GM03348 (cell line): ENCODE data around the gene YWHAG.
"Not testable (repeated sequence)": the region's sequence is repeated elsewhere in the genome, so short reads cannot be mapped to it uniquely, and the experiment has no call there.

Source experiments
- DNase-seq: peaks from one replicate; pipeline ENCODE4 v3.0.0; 2012; ENCODE audit warnings: low spot score

The YWHAG gene

GRCh38 chr7:76318488-76319353 is 40.1 kb downstream of the YWHAG start:
- DNase-seq, result peak; percentile 91

GRCh38 chr7:76317782-76318487 is 40.9 kb downstream of the YWHAG start:
- peak; percentile 99 for DNase-seq

DNA sequence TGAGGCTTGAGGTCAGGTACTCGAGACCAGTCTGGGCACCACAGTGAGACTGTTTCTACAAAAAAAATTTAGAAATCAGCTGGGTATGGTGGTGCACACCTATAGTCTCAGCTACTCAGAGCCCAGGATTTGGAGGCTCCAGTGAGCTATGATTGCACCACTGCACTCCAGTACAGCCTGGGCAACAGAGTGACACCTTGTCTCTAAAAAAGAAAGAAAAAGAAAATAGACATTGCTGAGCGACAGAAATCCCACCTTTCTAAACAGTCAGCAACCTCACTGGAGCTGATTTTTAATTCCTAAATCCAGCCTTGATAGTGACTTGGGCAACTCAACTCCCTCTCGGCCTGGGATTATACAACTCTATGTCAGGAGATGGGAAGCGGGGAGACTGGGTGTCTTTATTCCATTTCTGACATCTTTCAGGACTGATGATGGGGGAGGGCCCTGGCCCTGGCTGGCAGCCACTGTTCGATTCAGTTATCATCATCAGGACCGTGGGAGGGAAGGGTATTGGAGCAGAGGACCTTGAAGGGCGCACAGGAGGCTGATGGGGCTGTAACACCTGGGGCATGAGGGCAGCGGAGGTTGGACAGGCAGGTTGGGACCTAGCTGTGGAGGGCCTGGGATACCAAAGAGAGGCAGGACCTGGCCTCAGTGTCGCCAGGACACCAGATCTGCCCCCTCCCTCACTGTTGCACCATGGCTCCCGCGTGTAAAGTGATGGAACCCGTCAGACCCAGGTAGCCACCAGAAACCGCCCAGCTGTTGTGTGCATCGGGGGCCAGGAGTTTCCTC is 41.6 kb downstream of the YWHAG start:
- DNase-seq, result no peak

DNA sequence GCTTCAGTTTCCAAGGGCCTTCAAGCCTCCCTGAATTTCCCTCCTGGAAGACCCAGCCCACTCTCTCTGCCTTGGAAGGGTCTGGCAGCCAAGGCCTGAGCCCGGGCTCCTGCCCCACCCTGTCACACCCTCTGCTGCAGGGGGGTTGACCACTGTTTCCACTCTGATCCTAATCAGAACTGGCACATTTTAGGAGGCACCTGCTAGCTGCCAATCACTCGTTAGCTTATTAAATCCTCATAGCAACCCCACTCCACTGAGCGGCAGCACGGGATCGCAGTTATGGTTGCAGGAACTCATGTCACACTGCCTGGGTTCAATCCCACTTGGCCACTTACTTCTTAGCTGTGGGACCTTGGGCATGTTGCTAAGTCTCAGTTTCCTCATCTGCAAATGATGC is 43.4 kb downstream of the YWHAG start:
- no peak for DNase-seq

- not testable (repeated sequence) for DNase-seq
Observed at GRCh38 chr7:76314740-76315139, 44.1 kb downstream of the YWHAG start.

DNA sequence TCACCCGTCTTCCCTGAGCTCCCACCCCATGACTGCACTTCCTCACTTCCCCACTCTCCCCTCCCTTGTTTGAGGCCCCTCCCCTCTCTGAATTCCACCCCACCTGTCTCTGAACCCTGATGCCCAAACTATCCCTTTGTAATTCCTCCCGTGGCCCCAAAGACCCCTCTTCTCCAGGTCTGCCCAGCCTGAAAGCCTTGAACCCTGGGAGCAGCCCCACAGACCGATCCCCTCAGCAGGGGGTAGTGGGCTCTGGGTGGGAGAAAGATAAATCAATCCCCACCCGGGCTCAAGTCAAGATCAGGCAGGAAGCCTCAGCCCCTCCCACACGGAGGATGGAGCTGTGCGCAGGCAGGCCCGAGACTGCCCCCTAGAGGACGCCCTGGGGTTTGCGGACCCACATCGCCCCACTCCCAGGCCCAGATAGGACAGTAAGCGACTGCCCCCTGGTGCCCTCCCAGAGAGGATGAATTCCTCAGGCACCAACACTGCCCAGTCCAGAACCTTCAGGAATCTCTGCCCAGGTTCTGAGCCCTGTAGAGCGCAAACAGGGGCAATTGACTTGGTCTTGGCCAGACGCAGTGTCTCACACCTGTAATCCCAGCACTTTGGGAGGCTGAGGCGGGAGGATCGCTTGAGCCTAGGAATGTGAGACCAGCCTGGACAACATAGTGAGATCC is 44.6 kb downstream of the YWHAG start:
- peak; percentile 95 for DNase-seq

DNA sequence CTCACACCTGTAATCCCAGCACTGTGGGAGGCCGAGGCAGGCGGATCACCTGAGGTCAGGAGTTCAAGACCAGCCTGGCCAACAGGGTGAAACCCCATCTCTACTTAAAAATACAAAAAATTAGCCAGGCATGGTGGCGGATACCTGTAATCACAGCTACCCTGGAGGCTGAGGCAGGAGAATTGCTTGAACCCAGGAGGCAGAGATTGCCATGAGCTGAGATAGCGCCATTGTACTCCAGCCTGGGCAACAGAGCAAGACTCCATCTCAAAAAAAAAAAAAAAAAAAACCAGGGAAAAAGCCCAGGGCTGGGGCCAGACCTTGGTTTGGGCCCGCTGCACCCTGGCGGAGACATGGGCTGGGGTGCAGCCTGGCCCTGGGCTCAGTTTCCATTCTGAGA is 47.0 kb downstream of the YWHAG start:
- not testable (repeated sequence) for DNase-seq

- no peak for DNase-seq
Observed at GRCh38 chr7:76310102-76310957, 48.5 kb downstream of the YWHAG start.

DNA sequence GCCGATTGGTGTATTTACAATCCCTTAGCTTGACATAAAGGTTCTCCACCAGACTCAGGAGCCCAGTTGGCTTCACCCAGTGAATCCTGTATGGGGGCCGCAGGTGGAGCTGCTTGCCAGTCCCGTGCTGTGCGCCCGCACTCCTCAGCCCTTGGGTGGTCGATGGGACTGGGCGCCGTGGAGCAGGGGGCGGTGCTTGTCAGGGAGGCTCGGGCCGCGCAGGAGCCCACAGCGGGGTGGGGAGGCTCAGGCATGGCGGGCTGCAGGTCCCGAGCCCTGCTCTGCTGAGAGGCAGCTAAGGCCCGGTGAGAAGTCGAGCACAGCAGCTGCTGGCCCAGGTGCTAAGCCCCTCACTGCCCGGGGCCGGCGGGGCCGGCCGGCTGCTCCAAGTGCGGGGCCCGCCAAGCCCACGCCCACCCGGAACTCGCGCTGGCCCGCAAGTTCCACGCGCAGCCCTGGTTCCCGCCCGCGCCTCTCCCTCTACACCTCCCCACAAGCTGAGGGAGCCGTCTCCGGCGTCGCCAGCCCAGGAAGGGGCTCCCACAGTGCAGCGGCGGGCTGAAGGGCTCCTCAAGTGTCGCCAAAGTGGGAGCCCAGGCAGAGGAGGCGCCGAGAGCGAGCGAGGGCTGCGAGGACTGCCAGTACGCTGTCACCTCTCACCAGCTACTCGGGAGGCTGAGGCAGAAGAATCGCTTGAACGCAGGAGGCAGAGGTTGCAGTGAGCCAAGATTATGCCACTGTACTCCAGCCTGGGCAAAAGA is 49.3 kb downstream of the YWHAG start:
- DNase-seq, result not testable (repeated sequence)

DNA sequence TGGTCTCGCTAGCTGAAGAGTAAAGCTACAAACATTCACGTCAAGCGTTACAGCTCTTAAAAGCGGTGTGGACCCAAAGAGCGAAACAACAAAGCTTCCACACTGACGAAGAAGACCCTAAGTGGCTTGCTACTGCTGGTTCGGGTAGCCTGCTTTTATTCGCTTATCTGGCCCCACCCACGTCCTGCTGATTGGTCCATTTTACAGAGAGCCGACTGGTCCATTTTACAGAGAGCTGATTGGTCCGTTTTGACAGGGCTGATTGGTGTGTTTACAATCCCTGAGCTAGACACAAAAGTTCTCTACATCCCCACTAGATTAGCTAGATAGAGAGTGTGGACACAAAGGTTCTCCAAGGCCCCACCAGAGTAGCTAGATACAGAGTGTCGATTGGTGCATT is 49.9 kb downstream of the YWHAG start:
- DNase-seq, result not testable (repeated sequence)

- DNase-seq, result peak; percentile 22
Observed at GRCh38 chr7:76304888-76305375, 53.9 kb downstream of the YWHAG start.

GRCh38 chr7:76303202-76304147 is 55.3 kb downstream of the YWHAG start:
- DNase-seq, result peak; percentile 94

GRCh38 chr7:76302347-76303201 is 56.2 kb downstream of the YWHAG start, which contains the start of gene HSPB1:
TSS of gene HSPB1 (plus strand) at chr7:76302673. CDS start at chr7:76302713, 40 bp downstream.
- DNase-seq, result peak; percentile 94

- DNase-seq, result no peak
Observed at GRCh38 chr7:76301000-76301399, 57.8 kb downstream of the YWHAG start.

GRCh38 chr7:76300166-76300731 is 58.5 kb downstream of the YWHAG start:
- no peak for DNase-seq

DNA sequence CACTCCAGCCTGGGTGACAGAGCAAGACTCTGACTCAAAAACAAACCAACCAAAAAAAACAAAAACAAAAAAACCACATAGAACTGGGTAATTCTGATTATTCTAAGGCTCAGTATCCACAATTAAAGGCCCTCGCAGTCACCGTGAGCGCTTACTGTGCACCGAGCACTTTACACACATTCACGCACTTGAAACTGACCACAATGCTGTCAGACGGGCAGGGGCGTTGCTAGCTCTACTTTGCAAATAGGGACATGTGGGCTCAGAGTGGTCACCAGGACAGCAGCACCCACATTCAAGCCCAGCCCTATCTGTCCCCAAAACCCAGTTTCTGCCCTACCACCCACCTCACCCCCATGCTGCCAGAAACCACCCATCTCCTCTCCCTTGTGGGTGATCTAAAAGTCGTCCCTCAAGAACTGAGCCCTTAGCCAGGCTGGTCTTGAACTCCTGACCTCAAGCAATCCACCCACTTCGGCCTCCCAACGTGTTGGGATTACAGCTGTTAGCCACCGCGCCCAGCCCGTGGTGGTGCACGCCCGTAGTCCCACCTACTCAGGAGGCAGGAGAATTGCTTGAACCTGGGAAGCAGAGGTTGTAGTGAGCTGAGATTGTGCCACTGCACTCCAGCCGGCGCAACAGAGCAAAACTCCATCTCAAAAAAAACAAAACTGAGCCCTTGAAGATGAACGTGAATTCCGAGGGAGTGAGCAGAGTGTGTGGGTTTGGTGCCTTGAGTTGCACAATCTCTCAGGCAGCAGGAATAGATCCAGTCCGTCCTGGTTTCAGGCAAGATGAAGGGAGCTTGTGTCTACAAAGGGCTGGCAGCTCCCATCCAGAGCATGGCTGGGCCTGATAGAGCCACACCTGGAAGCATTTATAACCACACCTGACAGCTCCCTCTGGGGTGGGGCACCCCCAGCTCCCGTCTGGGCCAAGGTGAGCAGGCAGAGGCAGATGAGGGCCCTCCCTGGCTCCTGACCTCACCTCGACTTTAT is 61.7 kb downstream of the YWHAG start:
- DNase-seq, result peak; percentile 78
